ENCODE measurements around the gene SMC3. TPM values are rescaled to one million over a fixed set of nuclear protein-coding genes. Genes with fewer than 3 reads are reported as not detected.
A peak's percentile ranks its signal among the peaks of the same experiment; 100 is the strongest.

The SMC3 gene
- total RNA-seq, 4 donors from 2014 or later: 16.2 to 32.4 (median 28.1) TPM

GRCh38 chr10:110561292-110561691, 6.2 kb upstream of the SMC3 start:
- no peak for DNase-seq
- H3K27ac ChIP-seq: no peak overlapping the region
- peaks cover 0 to 1% (median 1%) of the 10 kb centered on the region in 3 donors for H3K4me1 ChIP-seq
- no peak overlapping the region for H3K4me3 ChIP-seq
- TF ChIP-seq POLR2A (IDR thresholded peaks at IDR 0.05) (no peak), CTCF (IDR thresholded peaks at IDR 0.05) (no peak)
- WGBS, 2 donors: 62 to 79% methylated on average over 3 of the region's 3 CpGs
- H3K36me3 ChIP-seq: no peaks in the 10 kb centered on the region
- intact Hi-C loops (cut with DNase I): no loop called here
- H3K9me3 ChIP-seq: no peaks in the 10 kb centered on the region
- peaks cover 0 to 34% (median 0%) of the 10 kb centered on the region in 4 donors for H3K27me3 ChIP-seq

DNA sequence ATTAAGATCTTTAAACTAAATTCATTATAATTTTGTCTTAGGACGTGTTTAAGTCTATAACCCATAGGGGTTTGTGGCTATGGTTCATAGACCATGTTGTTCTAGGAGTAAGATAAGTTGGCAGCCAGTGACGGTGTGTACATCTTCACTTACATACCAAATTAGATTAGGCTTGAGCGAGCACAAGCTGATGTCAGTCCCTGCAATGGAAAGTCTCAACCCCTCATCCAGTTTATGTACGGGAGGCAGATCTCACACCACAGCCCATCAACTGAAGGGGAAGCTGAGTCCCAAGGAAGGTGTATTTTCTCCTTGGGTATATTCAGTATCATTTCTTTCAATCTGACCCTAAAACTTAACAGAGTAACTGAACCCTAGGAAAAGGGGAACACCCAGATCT, 5.1 kb upstream of the SMC3 start:
- intact Hi-C loops (cut with DNase I): no loop called here
- Histone ChIP-seq H3K27ac (no peak overlapping the region), H3K4me3 (no peak overlapping the region), H3K27me3 (peaks cover 0 to 34% (median 0%) of the 10 kb centered on the region in 4 donors), H3K4me1 (peaks cover 0 to 10% (median 7%) of the 10 kb centered on the region in 3 donors), H3K9me3 (no peaks in the 10 kb centered on the region), H3K36me3 (no peaks in the 10 kb centered on the region)
- WGBS, 2 donors: 85 to 91% methylated on average over 4 of the region's 4 CpGs
- TF ChIP-seq CTCF (IDR thresholded peaks at IDR 0.05): no peak
- no peak for TF ChIP-seq POLR2A (IDR thresholded peaks at IDR 0.05)
- no peak for DNase-seq

- Histone ChIP-seq H3K27me3 (peaks cover 0 to 34% (median 0%) of the 10 kb centered on the region in 4 donors), H3K4me1 (peaks cover 0 to 10% (median 7%) of the 10 kb centered on the region in 3 donors), H3K27ac (no peak overlapping the region), H3K9me3 (no peaks in the 10 kb centered on the region), H3K36me3 (no peaks in the 10 kb centered on the region), H3K4me3 (no peak overlapping the region)
- 80 to 87% methylated on average over 8 of the region's 8 CpGs for WGBS, 2 donors
- intact Hi-C loops (cut with DNase I): no loop called here
- DNase-seq: no peak
- TF ChIP-seq POLR2A (IDR thresholded peaks at IDR 0.05): no peak
- TF ChIP-seq CTCF (IDR thresholded peaks at IDR 0.05): no peak
These were observed 4.4 kb upstream of the SMC3 start for GRCh38 chr10:110563132-110563531.

DNA sequence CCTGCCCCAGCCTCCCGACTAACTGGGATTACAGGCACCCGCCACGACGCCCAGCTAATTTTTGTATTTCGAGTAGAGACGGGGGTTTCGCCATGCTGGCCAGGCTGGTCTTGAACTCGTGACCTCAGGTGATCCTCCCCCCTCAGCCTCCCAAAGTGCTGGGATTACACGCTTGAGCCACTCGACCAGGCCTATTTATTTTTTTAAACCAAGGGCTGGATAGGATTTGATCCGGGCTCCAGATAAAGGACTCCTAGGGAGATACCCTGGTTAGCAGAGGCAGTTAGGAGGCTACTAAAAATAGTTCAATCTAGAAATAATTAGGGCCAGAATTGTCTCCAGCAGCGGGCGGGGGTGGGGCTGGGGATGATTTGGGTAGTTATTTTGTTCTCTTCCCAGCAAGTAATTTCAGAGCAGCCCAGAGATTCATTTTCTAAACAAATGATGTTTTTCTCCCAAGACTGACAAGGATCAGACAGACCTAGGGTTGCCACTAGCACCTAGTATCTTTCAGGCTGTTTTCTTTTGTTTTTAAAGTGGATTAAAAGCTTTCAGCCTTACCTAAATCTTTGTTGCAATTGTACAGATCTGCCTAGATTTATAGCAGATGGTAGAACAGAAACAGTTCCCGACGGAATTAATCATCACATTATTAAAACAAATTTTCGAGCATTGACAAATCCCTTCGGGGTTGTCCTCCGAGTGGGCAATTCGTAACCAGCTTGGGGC, 859 bp upstream of the SMC3 start:
- no peaks in the 10 kb centered on the region for H3K36me3 ChIP-seq
- no peaks in the 10 kb centered on the region for H3K9me3 ChIP-seq
- H3K27me3 ChIP-seq: peaks cover 0 to 26% (median 0%) of the 10 kb centered on the region in 4 donors
- peak overlapping the region; percentile 84 to 100 (median 92) for H3K4me3 ChIP-seq
- WGBS, 2 donors: 45 to 52% methylated on average over 18 to 19 of the region's 19 CpGs
- TF ChIP-seq CTCF (IDR thresholded peaks at IDR 0.05) (no peak), POLR2A (IDR thresholded peaks at IDR 0.05) (no peak)
- no peak for DNase-seq
- H3K4me1 ChIP-seq: peaks cover 8 to 43% (median 29%) of the 10 kb centered on the region in 3 donors
- peak overlapping the region; percentile 91 to 98 (median 94) for H3K27ac ChIP-seq
- intact Hi-C loops (cut with DNase I): no loop called here

DNA sequence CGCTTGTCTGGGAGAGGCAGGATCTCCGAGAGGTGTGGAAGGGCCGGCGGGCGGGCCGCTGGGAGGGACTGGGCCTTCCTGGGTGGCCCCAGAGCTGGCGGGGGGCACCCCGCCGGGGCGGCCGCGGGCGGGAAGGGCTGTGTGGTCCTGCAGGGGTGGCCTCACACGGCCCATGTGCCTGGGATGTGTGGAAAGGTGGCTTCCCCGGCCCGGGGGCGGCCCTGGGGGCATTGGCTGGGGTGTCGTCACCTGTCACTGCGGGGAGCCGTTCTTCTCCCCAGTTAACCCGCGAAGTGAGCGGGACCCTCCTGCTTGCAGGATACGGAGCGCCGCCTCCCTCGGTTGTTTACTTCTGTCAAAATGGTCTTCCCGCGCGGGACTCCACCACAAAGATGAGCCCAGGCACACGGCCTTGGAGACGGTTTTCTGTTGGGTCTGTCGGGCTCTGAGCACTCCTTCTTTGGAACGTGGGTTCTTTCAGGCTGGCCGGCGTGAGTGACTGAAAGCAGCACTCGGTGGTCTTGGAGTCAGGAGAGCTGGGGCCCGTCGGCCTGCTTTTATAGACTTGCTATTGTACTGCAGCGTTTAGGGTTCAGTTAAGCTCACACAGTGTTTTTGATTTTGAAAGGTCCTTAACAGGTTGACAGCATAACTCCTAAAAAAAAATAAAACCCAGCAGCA, 700 bp downstream of the SMC3 start:
- H3K36me3 ChIP-seq: no peaks in the 10 kb centered on the region
- WGBS, 2 donors: 0% methylated on average over 7 to 13 of the region's 40 CpGs
- DNase-seq: no peak
- no peak for TF ChIP-seq POLR2A (IDR thresholded peaks at IDR 0.05)
- TF ChIP-seq CTCF (IDR thresholded peaks at IDR 0.05): no peak
- H3K9me3 ChIP-seq: no peaks in the 10 kb centered on the region
- peaks cover 0 to 18% (median 0%) of the 10 kb centered on the region in 4 donors for H3K27me3 ChIP-seq
- H3K4me1 ChIP-seq: peaks cover 8 to 57% (median 29%) of the 10 kb centered on the region in 3 donors
- H3K27ac ChIP-seq: peak overlapping the region; percentile 91 to 98 (median 94)
- H3K4me3 ChIP-seq: peak overlapping the region; percentile 84 to 100 (median 92)
- intact Hi-C loops (cut with DNase I): no loop called here

Data from esophagus squamous epithelium (tissue), 5 donors.